Sigmoid colon (tissue), 7 donors: Measurements from ENCODE around the gene MCC. TPM values are rescaled to one million over a fixed set of nuclear protein-coding genes. Genes with fewer than 3 reads are reported as not detected.
"Not testable (repeated sequence)": the region's sequence is repeated elsewhere in the genome, so short reads cannot be mapped to it uniquely, and the experiment has no call there.

Experiments
- DNase-seq: peaks from one replicate; pipeline ENCODE4 v3.0.0-alpha.2; 2019
- H3K27ac ChIP-seq, 4 donors: fragments of 200-600 bp; sonication (generic); one replicate each; pipeline ENCODE4 v1.5.1; 2016 to 2019; ENCODE audit warnings: mild to moderate bottlenecking in 1 of 4
- H3K27me3 ChIP-seq, 3 donors: fragments of 200-600 bp; sonication (generic); one replicate each; pipeline ENCODE4 v1.5.1; 2019; ENCODE audit warnings: mild to moderate bottlenecking in 1 of 3
- H3K36me3 ChIP-seq, 4 donors: fragments of 200-600 bp; sonication (generic); one replicate each; pipeline ENCODE4 v1.5.1; 2016 to 2019
- H3K4me1 ChIP-seq, 4 donors: fragments of 200-600 bp; sonication (generic); one replicate each; pipeline ENCODE4 v1.5.1; 2017 to 2019
- H3K4me3 ChIP-seq, 4 donors: fragments of 200-600 bp; sonication (generic); one replicate each; pipeline ENCODE4 v1.5.1; 2017 to 2019; ENCODE audit warnings: mild to moderate bottlenecking in 2 of 4, moderate library complexity in 1 of 4
- H3K9me3 ChIP-seq, 4 donors: fragments of 200-600 bp in 3 of 4; sonication (generic) in 3 of 4; one replicate each; pipeline versions ENCODE4 v1.5.1 to v1.6.1; 2013 to 2019
- EP300 ChIP-seq, 4 donors: sonication (generic); formaldehyde crosslinking; IDR thresholded peaks; one replicate each; pipeline ENCODE4 v1.6.1; 2017; ENCODE audit warnings: antibody characterized with exemption in 4 of 4
- POLR2A ChIP-seq, 2 donors: fragments of 450-650 bp; IDR thresholded peaks; one replicate each; pipeline ENCODE4 v1.6.1; 2016; ENCODE audit warnings: antibody characterized with exemption in 2 of 2, mild to moderate bottlenecking in 2 of 2, moderate library complexity in 2 of 2
- POLR2AphosphoS5 ChIP-seq, 4 donors: sonication (generic); formaldehyde crosslinking; IDR thresholded peaks; one replicate each; pipeline ENCODE4 v1.6.1; 2017; ENCODE audit warnings: antibody characterized with exemption in 4 of 4
- WGBS, 2 donors: extraction: QIAGEN DNeasy Blood & Tissue Kit; methylation state at CpG; one replicate each; pipeline ENCODE4 v1.1.7; 2013; 5-methylcytosine and 5-hydroxymethylcytosine counted together
- intact Hi-C: fragments of 100-400 bp; cut with DNase I; formaldehyde crosslinking; loops from one replicate; pipeline ENCODE4 v1.15.1; 2023
- polyA plus RNA-seq, 3 donors: library from polyadenylated mRNA; stranded (reverse); fragments of 200-250 nt; gene quantifications; one replicate each; pipeline ENCODE4 v1.2.3, GENCODE V29; 2013
- total RNA-seq, 4 donors: library from RNA; depleted of rRNA; stranded (reverse); fragments of >200 nt; gene quantifications; one replicate each; pipeline ENCODE4 v1.1.0, GENCODE V29; 2016
- TF ChIP-seq, protein P1 (sequence below), 4 experiments: fragments of 450-650 bp in 3 of 4; fragments of 200-600 bp in 1 of 4; IDR thresholded peaks; one replicate each; pipeline ENCODE4 v1.5.1; 2016 to 2019; ENCODE audit warnings: antibody characterized with exemption in 4 of 4, mild to moderate bottlenecking in 3 of 4, moderate library complexity in 2 of 4
- donor health status: healthy with polysubstance abuse.
- donor health status: Bipolar disorder and iron deficiency.
- donor health status: healthy.

Gene MCC
- total and polyA plus RNA-seq, 7 donors, result 0.69 to 14.0 (median 9.1) TPM

DNA sequence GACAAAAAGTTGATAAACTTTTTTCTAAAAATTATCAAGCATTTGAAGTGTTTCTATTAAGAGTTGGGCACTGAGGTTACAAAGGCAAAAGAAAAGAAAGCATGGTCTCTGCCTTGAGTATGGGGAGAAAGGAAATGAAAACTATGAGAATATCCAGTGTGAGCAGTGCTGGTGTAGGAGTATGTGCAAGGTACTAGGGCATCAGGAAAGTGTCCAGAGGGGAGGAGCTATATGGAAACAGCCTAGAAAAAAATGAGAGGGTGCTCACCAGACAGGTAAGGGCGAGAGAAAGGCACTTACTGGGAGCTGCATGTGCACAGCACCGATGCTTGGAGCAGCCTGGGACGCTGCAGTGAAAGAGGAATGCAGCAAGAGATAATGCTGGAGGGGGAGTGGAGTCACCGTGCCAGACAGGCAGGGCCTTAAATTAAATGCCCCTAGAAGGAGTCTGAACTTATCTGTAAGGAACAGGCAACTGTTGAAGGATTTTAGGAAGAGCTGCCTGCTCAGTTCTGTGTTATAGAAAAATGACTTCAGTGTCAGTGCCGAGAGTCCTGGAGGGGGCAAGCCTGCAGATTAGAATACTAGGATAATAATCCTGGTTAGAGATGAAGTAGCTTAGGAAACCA, 14.0 kb downstream of the MCC start:
- TF ChIP-seq POLR2A (IDR thresholded peaks at IDR 0.05) (no peak), POLR2AphosphoS5 (IDR thresholded peaks at IDR 0.05) (no peak), EP300 (IDR thresholded peaks at IDR 0.05) (no peak)
- TF ChIP-seq, protein P1, sequence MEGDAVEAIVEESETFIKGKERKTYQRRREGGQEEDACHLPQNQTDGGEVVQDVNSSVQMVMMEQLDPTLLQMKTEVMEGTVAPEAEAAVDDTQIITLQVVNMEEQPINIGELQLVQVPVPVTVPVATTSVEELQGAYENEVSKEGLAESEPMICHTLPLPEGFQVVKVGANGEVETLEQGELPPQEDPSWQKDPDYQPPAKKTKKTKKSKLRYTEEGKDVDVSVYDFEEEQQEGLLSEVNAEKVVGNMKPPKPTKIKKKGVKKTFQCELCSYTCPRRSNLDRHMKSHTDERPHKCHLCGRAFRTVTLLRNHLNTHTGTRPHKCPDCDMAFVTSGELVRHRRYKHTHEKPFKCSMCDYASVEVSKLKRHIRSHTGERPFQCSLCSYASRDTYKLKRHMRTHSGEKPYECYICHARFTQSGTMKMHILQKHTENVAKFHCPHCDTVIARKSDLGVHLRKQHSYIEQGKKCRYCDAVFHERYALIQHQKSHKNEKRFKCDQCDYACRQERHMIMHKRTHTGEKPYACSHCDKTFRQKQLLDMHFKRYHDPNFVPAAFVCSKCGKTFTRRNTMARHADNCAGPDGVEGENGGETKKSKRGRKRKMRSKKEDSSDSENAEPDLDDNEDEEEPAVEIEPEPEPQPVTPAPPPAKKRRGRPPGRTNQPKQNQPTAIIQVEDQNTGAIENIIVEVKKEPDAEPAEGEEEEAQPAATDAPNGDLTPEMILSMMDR (IDR thresholded peaks at IDR 0.05), result no peak
- Histone ChIP-seq H3K36me3 (no peaks in the 10 kb centered on the region), H3K27ac (no peak overlapping the region), H3K4me1 (no peaks in the 10 kb centered on the region), H3K4me3 (no peak overlapping the region), H3K9me3 (no peaks in the 10 kb centered on the region), H3K27me3 (no peaks in the 10 kb centered on the region)
- DNase-seq, result no peak
- WGBS, 2 donors, result 57 to 71% methylated on average over 5 of the region's 5 CpGs
- intact Hi-C loops, result no loop called here

DNA sequence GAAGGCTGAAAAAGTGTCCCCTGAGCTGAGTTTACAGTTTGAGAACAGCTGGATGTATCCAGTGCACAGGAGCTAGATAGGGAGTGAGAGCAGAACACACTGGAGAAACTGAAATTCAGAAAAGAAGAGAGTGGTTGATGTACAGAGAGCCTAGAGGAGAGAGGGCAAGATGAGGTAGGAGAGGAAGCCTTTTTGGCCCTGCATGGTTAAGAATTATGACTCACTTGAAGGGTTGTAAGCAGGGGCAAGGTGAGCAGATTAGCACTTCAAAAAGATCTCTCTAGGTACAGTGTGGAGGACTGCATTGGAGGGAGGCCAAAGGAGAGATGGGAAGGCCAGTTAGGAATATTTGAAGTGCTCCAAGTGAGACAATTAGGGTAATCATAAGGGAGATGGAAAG, 25.2 kb downstream of the MCC start:
- H3K36me3 ChIP-seq, result no peaks in the 10 kb centered on the region
- no peak overlapping the region for H3K27ac ChIP-seq
- TF ChIP-seq POLR2A (IDR thresholded peaks at IDR 0.05) (no peak), EP300 (IDR thresholded peaks at IDR 0.05) (no peak), POLR2AphosphoS5 (IDR thresholded peaks at IDR 0.05) (no peak)
- TF ChIP-seq, protein P1 (IDR thresholded peaks at IDR 0.05), result no peak
- H3K27me3 ChIP-seq, result no peaks in the 10 kb centered on the region
- no peak for DNase-seq
- no peak overlapping the region for H3K4me3 ChIP-seq
- no peaks in the 10 kb centered on the region for H3K9me3 ChIP-seq
- intact Hi-C loops, result no loop called here
- H3K4me1 ChIP-seq, result no peaks in the 10 kb centered on the region

DNA sequence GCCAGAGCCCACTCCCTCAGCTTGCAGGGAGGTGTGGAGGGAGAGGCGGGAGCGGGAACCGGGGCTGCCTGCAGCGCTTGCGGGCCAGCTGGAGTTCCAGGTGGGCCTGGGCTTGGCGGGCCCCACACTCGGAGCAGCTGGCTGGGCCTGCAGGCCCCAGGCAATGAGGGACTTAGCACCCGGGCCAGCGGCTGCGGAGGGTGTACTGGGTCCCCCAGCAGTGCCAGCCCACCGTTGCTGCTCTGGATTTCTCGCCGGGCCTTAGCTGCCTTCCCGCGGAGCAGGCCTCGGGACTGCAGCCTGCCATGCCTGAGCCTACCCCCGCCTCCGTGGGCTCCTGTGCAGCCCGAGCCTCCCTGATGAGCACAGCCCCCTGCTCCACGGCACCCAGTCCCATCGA, 31.1 kb downstream of the MCC start:
- WGBS, 2 donors, result 92 to 94% methylated on average over 21 of the region's 21 CpGs
- intact Hi-C loops, H3K36me3 ChIP-seq, H3K9me3 ChIP-seq, H3K27ac ChIP-seq, H3K4me1 ChIP-seq, H3K27me3 ChIP-seq, DNase-seq, H3K4me3 ChIP-seq: not testable (repeated sequence)

DNA sequence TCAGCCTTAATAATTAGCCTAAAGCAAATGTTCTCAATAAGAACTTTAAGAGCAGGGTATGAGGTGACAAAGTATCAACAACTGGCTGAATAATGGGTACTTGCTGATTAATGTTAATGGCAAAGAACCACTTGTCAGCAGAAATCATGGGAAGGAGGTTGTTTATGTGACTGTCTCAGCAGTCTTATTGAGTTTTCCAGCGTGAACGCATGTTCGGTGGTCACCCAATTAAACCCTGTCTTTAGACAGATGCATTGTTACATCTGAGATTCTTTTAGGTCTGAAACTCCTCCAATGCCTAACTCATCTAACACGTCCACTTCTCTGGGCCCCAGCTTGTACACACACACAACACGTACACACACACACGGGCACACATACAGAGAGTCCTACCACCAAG, 35.3 kb downstream of the MCC start:
- TF ChIP-seq POLR2AphosphoS5 (IDR thresholded peaks at IDR 0.05) (no peak), EP300 (IDR thresholded peaks at IDR 0.05) (no peak), POLR2A (IDR thresholded peaks at IDR 0.05) (no peak)
- TF ChIP-seq, protein P1 (IDR thresholded peaks at IDR 0.05), result no peak
- Histone ChIP-seq H3K36me3 (no peaks in the 10 kb centered on the region), H3K27ac (no peak overlapping the region), H3K4me1 (no peaks in the 10 kb centered on the region), H3K4me3 (no peak overlapping the region), H3K9me3 (no peaks in the 10 kb centered on the region), H3K27me3 (no peaks in the 10 kb centered on the region)
- no peak for DNase-seq
- intact Hi-C loops, result no loop called here
- 84 to 89% methylated on average over 6 of the region's 6 CpGs for whole genome bisulfite sequencing, 2 donors

DNA sequence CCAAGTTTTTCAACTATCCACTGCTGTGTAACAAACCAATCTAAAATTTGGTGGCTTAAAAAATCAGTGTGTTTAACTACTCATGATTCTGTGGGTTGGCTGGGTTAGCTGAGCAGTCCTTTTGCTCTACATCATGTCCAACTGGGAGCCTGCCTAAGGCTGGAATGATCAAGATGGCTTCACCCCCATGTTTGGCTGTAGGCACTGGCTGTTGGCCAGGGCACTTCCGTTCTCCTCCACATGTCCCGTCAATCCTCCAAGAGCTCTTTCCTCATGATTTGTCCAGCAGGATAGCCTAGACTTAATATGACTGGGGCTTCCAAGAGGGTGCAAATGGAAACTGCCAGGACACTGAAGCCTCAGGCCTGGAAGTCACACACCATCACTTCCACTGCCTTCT, 36.5 kb downstream of the MCC start:
- intact Hi-C loops, result no loop called here
- Histone ChIP-seq H3K27me3 (no peaks in the 10 kb centered on the region), H3K9me3 (no peaks in the 10 kb centered on the region), H3K4me1 (no peaks in the 10 kb centered on the region), H3K27ac (no peak overlapping the region), H3K36me3 (no peaks in the 10 kb centered on the region), H3K4me3 (no peak overlapping the region)
- DNase-seq, result no peak
- no peak for TF ChIP-seq POLR2AphosphoS5 (IDR thresholded peaks at IDR 0.05)
- TF ChIP-seq EP300 (IDR thresholded peaks at IDR 0.05), result no peak
- TF ChIP-seq POLR2A (IDR thresholded peaks at IDR 0.05), result no peak
- TF ChIP-seq, protein P1 (IDR thresholded peaks at IDR 0.05), result no peak
- 82 to 88% methylated on average over 2 of the region's 2 CpGs for WGBS, 2 donors
